Frontal cortex (tissue), 4 donors: ENCODE measurements around the gene NPS. TPM values are rescaled to one million over a fixed set of nuclear protein-coding genes. Genes with fewer than 3 reads are reported as not detected.

Experiments used
- DNase-seq, 2 donors: peaks; one replicate each; pipeline ENCODE4 v3.0.0; 2012; ENCODE audit warnings: low spot score in 2 of 2
- FAIRE-seq: peaks from 2 replicates; lab custom pipeline; 2012; peaks lifted over from hg19 to GRCh38; lab: Jason Lieb, UNC
- total RNA-seq: library from RNA; depleted of rRNA; stranded (reverse); fragments of >200 nt; gene quantifications from one replicate; pipeline ENCODE4 v1.2.3, GENCODE V29; 2014
- donor health status: control.
- donor health status: control.
- donor health status: control.

The NPS gene
- total RNA-seq, 1 donor from 2014 or later: not detected

DNA sequence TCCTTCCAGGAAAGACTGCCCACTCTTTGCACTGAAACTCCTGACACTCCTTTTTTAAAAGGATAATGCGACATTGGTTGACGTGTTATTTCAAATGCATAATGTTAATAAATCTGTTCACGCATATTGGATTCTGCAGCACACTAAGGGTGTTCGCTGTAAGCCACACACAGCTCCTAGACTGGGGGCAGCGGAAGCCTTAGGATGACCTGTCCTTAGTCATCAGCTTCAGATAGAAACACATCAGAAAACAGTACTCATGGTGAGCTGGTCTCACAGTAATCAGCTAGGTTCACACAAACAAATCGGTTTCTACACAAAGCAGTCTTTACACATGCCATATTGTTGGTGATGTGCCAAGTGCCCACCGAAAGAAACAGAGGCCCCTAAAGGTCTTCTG is 4.3 kb downstream of the NPS start:
- DNase-seq: no peak
- no peak for FAIRE-seq

- no peak for DNase-seq
- FAIRE-seq: no peak
Measured at GRCh38 chr10:127556916-127557315, 7.8 kb downstream of the NPS start.

DNA sequence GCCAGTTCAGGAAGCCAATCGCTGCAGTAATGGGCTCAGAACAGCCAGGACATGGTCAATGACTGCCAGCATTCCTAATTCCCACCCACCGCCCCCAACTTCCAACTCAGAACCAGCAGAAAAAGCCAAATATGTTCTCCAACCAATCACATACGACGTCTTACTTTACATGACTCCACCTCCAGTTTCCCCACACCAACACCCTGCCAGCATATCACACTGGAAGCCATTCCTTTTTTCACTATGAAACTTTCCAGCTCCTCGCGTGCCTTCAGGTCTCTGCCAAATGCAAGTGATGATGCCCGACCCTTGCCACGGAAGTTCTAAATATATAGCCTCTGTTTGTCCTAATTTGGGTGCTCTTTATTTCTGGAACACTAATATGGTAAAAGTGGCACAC is 12.5 kb downstream of the NPS start:
- no peak for DNase-seq
- FAIRE-seq: no peak

GRCh38 chr10:127563718-127564553 is 14.8 kb downstream of the NPS start:
- FAIRE-seq: no peak
- no peak for DNase-seq

- DNase-seq: no peak
- no peak for FAIRE-seq
Measured at GRCh38 chr10:127564644-127565043, 15.5 kb downstream of the NPS start.

DNA sequence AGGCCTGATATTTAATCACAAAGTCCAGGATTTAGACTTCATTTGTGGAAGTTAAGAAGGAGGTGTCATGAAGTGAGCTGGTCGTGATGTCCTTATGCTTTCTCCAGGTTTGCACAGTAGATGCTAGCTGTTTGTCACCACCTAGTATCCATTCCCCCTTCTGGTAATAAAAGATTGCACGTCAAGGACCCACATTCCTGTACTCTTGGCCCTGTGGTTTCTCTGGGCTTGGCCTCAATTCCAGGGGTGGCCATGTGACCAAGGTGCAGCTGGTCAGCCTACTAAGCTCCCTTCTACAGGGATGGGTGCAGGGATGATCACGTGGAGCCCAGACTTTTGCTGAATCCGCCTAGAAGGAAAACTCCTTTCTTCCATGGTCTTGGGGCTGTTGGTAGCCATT is 16.5 kb downstream of the NPS start:
- DNase-seq: no peak
- FAIRE-seq: no peak

DNA sequence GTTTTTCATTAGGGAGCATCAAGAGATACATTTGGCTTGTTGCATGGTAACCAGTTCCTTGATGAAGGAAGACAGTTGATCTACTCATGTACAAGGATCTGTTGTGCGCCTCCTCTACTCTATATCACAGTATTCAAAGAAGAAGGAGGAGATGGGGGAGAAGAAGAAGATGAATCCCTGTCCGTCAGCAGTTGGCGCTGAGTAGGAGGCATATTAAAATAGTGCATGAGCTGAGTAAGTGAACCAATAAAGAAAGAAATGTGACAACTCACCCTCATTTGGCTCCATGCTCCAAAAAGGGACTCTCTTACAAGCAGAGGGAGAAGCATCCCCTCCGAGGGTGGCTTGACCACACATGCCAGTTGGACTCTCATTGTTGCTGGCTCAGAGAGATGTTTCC is 20.1 kb downstream of the NPS start:
- FAIRE-seq (no peak), DNase-seq (no peak)

DNA sequence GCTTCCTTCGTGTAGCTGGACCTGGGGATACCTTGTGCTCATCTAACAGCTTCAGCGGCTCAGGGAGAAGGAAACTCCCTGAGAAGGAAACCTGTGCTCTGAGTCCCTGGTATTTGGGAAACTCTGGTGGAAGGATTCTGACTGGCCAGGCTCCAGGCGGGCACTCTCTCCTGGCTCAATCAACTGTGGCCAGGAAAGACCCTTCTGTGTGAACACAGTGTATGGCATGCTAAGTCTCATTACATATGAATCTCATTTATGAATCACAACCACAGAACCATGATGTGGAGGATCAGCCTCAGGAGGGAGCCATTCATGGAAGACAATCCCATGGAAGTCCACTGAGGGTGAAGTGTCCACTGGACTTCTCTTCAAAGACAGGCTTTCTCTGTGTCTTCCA is 20.9 kb downstream of the NPS start:
- DNase-seq (no peak), FAIRE-seq (no peak)

GRCh38 chr10:127571386-127571785 is 22.3 kb downstream of the NPS start:
- FAIRE-seq (no peak), DNase-seq (no peak)

DNA sequence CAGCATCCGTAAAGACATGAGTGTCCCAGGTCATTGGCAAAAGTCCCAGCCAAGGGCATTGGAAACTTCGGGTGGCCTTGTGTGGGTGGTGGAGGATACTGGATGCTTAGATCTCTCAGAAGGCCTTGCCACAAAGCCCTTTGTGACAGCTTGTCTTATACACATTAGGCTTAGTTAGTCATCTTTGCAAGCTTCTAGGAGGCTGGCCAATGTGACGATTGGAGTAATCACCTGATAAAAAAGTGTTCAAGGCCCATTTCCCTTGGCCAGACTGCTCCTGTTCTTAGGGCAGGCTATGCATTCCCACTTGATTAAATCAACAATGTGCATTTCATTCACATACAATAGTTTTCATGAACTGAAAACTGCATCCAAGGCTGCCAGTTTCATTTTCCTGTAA is 26.9 kb downstream of the NPS start:
- DNase-seq: no peak
- FAIRE-seq: no peak

DNA sequence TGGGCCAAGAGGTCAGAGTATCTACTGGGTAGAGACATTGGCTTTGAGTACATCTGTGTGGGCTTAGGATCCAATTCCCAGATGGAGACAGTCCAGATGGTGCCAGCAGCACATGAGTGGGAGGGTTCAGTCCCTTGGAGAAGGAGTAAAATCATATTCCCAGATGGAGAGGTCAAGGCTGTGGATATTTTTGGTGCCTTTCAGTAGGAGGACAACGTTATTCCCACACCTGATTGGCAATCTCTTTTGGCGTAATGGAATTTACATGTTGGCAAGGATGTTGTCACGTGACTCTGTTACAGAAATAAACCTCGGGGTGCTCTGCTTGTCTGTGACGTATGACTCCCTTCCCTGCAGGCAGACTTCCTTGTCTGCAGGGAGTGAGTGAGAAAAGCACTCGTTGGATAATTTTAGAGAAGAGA is 27.6 kb downstream of the NPS start:
- no peak for FAIRE-seq
- DNase-seq: peak in 1 of 2 donors; percentile 33

DNA sequence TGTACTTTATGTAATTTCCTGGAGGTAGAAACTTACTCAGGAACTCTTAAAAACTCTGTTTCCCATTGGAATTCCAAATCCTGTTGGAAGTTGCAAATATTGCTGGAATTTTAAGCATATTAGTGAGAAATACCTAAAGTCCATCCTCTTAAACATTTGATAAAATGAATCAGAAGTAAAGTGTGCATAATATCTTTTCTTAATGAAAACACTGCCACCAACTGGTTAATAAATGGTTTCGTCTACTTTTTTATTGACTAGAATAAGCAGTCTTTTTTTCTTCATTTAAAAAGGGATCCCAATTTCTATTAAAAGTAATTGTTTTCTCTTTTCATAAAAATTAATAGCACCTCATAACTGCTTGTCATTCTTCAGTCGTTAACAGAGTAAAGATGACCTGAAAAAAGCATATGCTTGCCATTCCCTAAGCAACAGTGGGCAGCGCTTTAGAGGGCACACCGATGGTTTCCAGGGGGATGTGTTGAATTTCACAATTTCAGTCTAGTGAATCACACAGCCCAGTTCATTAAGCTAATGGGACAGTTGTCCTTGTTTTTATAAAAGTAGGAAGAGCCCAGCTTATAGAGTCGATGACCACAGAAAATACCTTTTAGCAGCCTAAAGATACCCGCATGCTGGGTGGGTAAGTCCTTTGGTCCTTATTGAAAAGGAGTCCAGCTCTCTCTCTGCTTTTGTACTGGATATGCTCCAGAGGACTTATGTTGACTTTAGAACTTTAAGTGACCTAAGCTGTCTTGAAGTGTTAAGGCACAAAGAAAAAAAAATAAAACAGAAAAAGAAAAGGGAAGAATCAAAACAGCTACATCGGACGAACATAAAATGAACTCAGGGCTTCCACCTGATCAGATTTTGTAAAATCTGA is 28.5 kb downstream of the NPS start:
- DNase-seq (no peak), FAIRE-seq (peak; percentile 83)

DNA sequence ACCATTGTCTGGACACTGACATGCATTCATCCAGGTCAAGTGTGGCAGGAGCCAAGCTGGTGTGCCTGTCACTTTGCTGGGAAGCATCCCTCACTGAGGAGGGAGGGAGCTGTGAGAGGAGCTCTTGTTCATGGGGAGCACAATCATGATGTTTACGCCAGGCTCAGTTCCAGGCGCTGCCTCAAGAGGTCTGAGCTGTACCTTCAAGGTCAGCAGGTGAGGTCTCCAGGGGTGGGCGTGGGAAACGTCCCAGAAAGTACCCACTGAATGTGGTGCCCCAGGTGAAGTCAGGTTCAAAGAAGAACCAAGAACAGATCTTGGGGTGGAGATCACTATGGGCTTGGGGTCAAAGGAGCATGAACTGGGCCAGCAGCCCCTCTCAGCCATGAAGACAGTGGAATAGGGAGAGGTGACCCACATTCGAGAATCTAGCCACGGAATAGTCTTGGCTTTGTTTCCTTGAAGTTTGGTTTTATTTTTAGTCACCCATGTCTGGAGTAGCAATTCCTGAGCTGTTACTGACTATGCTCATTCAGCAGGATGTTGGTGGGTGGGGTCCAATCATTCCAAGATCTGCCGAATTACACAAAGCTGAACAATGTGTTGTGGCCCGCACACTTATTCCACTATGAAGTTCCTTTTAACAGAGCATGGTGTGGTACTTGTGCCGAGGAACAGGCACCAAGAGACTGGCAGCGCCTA is 29.3 kb downstream of the NPS start:
- no peak for FAIRE-seq

DNA sequence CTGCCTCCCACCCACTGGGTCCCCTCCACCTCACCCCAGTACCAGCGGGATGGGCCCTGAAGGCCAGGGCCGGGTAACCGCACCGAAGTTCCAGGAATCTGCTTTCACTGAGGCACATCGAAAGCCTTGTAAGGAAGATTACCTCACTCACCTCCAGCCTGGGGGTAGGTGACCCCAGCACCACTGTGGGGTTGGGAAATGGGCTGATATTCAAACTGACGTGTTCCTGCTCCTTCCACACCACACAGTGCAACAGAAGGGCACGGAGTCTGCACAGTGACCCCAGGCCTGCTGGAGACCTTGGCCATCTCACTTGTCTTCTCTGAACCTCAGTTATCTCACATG is 29.8 kb downstream of the NPS start:
- no peak for FAIRE-seq

More for the DNA sequence above, 29.3 kb downstream of the NPS start:
- DNase-seq: no peak

GRCh38 chr10:127579640-127580039 is 30.5 kb downstream of the NPS start:
- DNase-seq: no peak
- FAIRE-seq: no peak

More for the DNA sequence above, 29.8 kb downstream of the NPS start:
- DNase-seq: no peak

GRCh38 chr10:127580822-127581221 is 31.7 kb downstream of the NPS start:
- FAIRE-seq (no peak), DNase-seq (no peak)

GRCh38 chr10:127585519-127586023 is 36.5 kb downstream of the NPS start:
- DNase-seq: no peak
- FAIRE-seq: no peak

- FAIRE-seq: no peak
- no peak for DNase-seq
Measured at GRCh38 chr10:127587668-127588365, 38.7 kb downstream of the NPS start.

DNA sequence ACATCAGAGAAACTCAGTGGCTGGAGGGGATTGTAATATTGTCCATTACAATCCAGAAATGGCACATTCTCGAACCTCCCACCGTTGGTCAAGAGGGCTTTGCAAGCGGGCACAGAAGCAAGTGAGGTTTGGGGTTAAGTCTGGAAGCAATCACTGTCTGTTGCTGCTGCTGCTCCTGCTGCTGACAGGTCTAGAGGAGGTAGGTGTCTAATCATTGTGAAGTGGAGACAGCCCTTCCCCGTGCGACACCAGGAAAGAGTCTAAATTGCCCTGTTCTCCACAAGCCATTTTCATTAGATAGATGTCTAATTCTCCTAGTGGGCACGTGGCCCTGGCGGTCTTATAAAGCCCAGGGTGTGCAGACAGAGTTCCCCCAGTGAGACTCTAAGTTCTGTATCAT is 43.5 kb downstream of the NPS start:
- FAIRE-seq: no peak
- no peak for DNase-seq

DNA sequence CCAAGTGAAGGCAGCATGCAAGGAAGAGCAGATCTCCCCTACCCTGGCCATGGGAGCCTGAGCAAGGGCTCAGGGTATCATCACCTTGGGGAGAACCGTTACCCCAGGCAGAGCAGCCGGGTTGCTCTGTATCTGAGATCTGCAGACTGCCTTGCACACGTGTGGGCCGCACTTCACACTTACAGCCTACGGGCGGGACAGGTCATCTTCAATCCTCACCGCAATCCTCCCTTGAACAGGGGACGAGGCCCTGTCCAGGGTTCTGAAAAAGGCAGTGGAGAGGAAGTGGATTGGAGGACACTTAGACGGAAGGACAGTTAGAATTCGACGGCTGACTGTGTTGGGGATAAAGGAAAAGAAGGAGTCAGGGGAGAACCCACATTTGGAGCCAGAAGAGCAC is 51.4 kb downstream of the NPS start:
- FAIRE-seq: no peak
- DNase-seq: no peak
